ENCODE data around the gene CHST8.
"Not testable (repeated sequence)": the region's sequence is repeated elsewhere in the genome, so short reads cannot be mapped to it uniquely, and the experiment has no call there.

Gene CHST8

DNA sequence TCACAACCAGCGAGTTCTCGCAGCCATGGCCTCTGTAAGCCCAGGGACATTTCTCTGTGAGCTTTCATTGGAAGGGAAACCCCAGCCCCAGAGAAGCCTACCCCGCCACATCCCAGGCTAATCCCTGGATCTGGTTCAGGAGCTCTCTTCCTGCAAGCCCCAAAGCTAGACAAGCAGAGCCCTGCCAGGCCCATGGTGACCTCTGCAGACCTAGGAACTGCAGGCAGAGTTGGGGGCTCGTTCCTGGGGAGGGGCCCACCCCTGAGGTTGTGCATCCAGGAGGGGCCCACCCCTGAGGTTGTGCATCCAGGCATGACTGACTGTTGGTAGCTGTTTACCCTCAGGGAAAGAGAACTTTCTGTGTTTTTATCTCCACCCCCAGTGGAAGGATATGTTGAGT is 196.7 kb downstream of the CHST8 start:
- Histone ChIP-seq H2AFZ (ENCODE audit: low read depth, low read length) (no peak overlapping the region), H3K27me3 (ENCODE audit: insufficient read depth, low read length, poor library complexity) (no peaks in the 10 kb centered on the region), H3K9ac (ENCODE audit: low read depth, low read length) (no peak overlapping the region), H3K4me3 (ENCODE audit: low read depth in 1 of 2, low read length in 2 of 2) (no peak overlapping the region), H3K36me3 (ENCODE audit: insufficient read depth, low read length) (no peaks in the 10 kb centered on the region), H3K79me2 (ENCODE audit: insufficient read depth, low read length) (no peaks in the 10 kb centered on the region), H3K4me2 (ENCODE audit: insufficient read depth, low read length) (no peak overlapping the region), H3K27ac (ENCODE audit: low read length) (no peak overlapping the region), H3K4me1 (ENCODE audit: insufficient read depth, low read length) (no peaks in the 10 kb centered on the region), H4K20me1 (ENCODE audit: insufficient read depth, low read length) (0 out of 2 replicates have a peak, but pooled peaks cover 3% of the 10 kb centered on the region), H3K9me3 (ENCODE audit: insufficient read depth, low read length, severe bottlenecking) (no peaks in the 10 kb centered on the region)
- ATAC-seq (ENCODE audit: insufficient read depth, low read depth), result no peak
- no peak for DNase-seq
- TF ChIP-seq CTCF (IDR thresholded peaks at IDR 0.05; ENCODE audit: borderline replicate concordance, extremely low read depth, low read length, poor library complexity, severe bottlenecking) (no peak), EZH2 (IDR thresholded peaks at IDR 0.05; ENCODE audit: borderline replicate concordance, low read depth, low read length, severe bottlenecking) (no peak)

GRCh38 chr19:33819078-33819477 is 197.3 kb downstream of the CHST8 start:
- ATAC-seq (ENCODE audit: insufficient read depth, low read depth); H3K4me3 ChIP-seq (ENCODE audit: low read depth in 1 of 2, low read length in 2 of 2); H3K36me3 ChIP-seq (ENCODE audit: insufficient read depth, low read length); DNase-seq; H3K9me3 ChIP-seq (ENCODE audit: insufficient read depth, low read length, severe bottlenecking); H3K4me1 ChIP-seq (ENCODE audit: insufficient read depth, low read length); H3K27ac ChIP-seq (ENCODE audit: low read length); H2AFZ ChIP-seq (ENCODE audit: low read depth, low read length); H3K79me2 ChIP-seq (ENCODE audit: insufficient read depth, low read length); H3K4me2 ChIP-seq (ENCODE audit: insufficient read depth, low read length); H3K27me3 ChIP-seq (ENCODE audit: insufficient read depth, low read length, poor library complexity); H4K20me1 ChIP-seq (ENCODE audit: insufficient read depth, low read length); H3K9ac ChIP-seq (ENCODE audit: low read depth, low read length): not testable (repeated sequence)

GRCh38 chr19:33819506-33819879 is 197.7 kb downstream of the CHST8 start:
- DNase-seq (no peak), ATAC-seq (ENCODE audit: insufficient read depth, low read depth) (no peak)
- 0 out of 2 replicates have a peak, but pooled peaks cover 3% of the 10 kb centered on the region for H4K20me1 ChIP-seq (ENCODE audit: insufficient read depth, low read length)
- no peak overlapping the region for H3K9ac ChIP-seq (ENCODE audit: low read depth, low read length)
- no peak overlapping the region for H3K27ac ChIP-seq (ENCODE audit: low read length)
- no peak overlapping the region for H3K4me3 ChIP-seq (ENCODE audit: low read depth in 1 of 2, low read length in 2 of 2)
- H3K9me3 ChIP-seq (ENCODE audit: insufficient read depth, low read length, severe bottlenecking), result no peaks in the 10 kb centered on the region
- H3K27me3 ChIP-seq (ENCODE audit: insufficient read depth, low read length, poor library complexity), result no peaks in the 10 kb centered on the region
- no peak overlapping the region for H2AFZ ChIP-seq (ENCODE audit: low read depth, low read length)
- H3K79me2 ChIP-seq (ENCODE audit: insufficient read depth, low read length), result no peaks in the 10 kb centered on the region
- H3K36me3 ChIP-seq (ENCODE audit: insufficient read depth, low read length), result no peaks in the 10 kb centered on the region
- H3K4me2 ChIP-seq (ENCODE audit: insufficient read depth, low read length), result no peak overlapping the region
- no peaks in the 10 kb centered on the region for H3K4me1 ChIP-seq (ENCODE audit: insufficient read depth, low read length)
- TF ChIP-seq EZH2 (IDR thresholded peaks at IDR 0.05; ENCODE audit: borderline replicate concordance, low read depth, low read length, severe bottlenecking), result no peak

- no peak overlapping the region for H3K9ac ChIP-seq (ENCODE audit: low read depth, low read length)
- DNase-seq, result peak; percentile 53
Measured at GRCh38 chr19:33819880-33820781, 198.4 kb downstream of the CHST8 start.

More at GRCh38 chr19:33819880-33820781, 198.4 kb downstream of the CHST8 start:
- H3K4me1 ChIP-seq (ENCODE audit: insufficient read depth, low read length), result no peaks in the 10 kb centered on the region
- H3K4me2 ChIP-seq (ENCODE audit: insufficient read depth, low read length), result no peak overlapping the region
- peak; percentile 80 for ATAC-seq (ENCODE audit: insufficient read depth, low read depth)
- no peaks in the 10 kb centered on the region for H3K27me3 ChIP-seq (ENCODE audit: insufficient read depth, low read length, poor library complexity)
- H3K79me2 ChIP-seq (ENCODE audit: insufficient read depth, low read length), result no peaks in the 10 kb centered on the region
- TF ChIP-seq EZH2 (IDR thresholded peaks at IDR 0.05; ENCODE audit: borderline replicate concordance, low read depth, low read length, severe bottlenecking) (no peak), CTCF (IDR thresholded peaks at IDR 0.05; ENCODE audit: borderline replicate concordance, extremely low read depth, low read length, poor library complexity, severe bottlenecking) (no peak)
- no peaks in the 10 kb centered on the region for H3K9me3 ChIP-seq (ENCODE audit: insufficient read depth, low read length, severe bottlenecking)
- H3K27ac ChIP-seq (ENCODE audit: low read length), result no peak overlapping the region
- no peaks in the 10 kb centered on the region for H3K36me3 ChIP-seq (ENCODE audit: insufficient read depth, low read length)
- no peak overlapping the region for H2AFZ ChIP-seq (ENCODE audit: low read depth, low read length)
- H4K20me1 ChIP-seq (ENCODE audit: insufficient read depth, low read length), result 0 out of 2 replicates have a peak, but pooled peaks cover 3% of the 10 kb centered on the region
- no peak overlapping the region for H3K4me3 ChIP-seq (ENCODE audit: low read depth in 1 of 2, low read length in 2 of 2)
